OCI-LY1 (cell line): ENCODE results near the gene TMEM240.

ENCODE experiments used
- CTCF ChIP-seq: fragments of 200-600 bp; sonication (generic), shearing (Covaris generic); IDR thresholded peaks from 2 replicates; pipeline ENCODE4 v1.5.1; 2017; ENCODE audit warnings: mild to moderate bottlenecking, antibody characterized with exemption, low read length, moderate library complexity, mixed read lengths
- EZH2 ChIP-seq: fragments of 200-600 bp; sonication (generic), shearing (Covaris generic); IDR thresholded peaks from 2 replicates; pipeline ENCODE4 v1.8.0; 2017; ENCODE audit warnings: borderline replicate concordance, mixed run types, mild to moderate bottlenecking, antibody characterized with exemption, low read length, moderate library complexity, mixed read lengths

GRCh38 chr1:1583347-1584010 lies 43.1 kb upstream of the TMEM240 start:
- no peak for TF ChIP-seq CTCF
- no peak for TF ChIP-seq EZH2
